Measurements from ENCODE around the gene VEZT.

DNA sequence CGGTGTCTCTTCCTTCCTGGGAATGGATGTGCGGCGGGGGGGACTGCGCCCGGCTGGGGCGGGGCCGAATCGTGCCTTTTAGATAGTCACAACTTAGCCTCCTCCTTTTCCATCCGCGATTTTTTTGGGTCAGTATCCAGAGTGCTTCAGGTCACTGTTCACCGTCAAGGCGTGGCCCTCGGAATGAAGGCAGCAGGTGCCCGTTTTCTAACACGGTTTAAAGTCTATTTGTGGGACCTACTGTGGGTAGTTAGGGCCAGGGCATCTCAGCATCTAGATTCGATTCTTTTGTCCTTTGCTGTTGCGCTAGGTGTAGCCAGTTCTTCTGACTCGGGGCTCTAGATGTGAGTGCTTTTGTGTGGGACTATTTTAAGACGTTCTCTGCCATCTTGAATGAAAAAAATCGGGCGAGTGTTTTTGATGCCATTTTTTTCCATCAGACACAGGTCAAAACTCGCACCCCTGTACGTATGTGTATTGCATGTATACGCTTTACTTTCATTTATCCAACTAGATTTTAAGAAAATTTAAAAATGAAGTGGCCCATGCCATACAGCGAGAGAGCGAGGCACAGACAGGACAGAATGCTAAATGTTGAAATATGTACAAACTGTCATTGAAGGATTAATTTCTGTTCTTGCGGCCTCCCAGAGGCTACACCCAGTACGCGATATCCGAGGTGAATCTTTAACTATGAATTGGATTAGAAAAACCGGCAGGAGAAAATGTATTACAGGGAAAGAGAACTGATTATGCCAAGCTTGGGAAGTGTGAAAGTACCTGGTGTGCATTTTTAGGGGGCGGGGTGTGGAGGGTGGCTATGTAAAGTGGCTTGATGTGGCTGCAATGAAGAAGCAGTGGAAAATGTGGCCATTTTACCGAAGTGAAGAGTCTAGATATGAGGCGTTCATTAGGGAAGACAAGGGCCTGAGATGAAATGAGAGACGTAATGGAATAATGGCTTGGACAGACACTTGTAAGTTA is 835 bp downstream of the VEZT start:
- TF ChIP-seq, protein P1, sequence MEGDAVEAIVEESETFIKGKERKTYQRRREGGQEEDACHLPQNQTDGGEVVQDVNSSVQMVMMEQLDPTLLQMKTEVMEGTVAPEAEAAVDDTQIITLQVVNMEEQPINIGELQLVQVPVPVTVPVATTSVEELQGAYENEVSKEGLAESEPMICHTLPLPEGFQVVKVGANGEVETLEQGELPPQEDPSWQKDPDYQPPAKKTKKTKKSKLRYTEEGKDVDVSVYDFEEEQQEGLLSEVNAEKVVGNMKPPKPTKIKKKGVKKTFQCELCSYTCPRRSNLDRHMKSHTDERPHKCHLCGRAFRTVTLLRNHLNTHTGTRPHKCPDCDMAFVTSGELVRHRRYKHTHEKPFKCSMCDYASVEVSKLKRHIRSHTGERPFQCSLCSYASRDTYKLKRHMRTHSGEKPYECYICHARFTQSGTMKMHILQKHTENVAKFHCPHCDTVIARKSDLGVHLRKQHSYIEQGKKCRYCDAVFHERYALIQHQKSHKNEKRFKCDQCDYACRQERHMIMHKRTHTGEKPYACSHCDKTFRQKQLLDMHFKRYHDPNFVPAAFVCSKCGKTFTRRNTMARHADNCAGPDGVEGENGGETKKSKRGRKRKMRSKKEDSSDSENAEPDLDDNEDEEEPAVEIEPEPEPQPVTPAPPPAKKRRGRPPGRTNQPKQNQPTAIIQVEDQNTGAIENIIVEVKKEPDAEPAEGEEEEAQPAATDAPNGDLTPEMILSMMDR (IDR thresholded peaks at IDR 0.05; ENCODE audit: borderline replicate concordance, extremely low read depth, low read length, poor library complexity, severe bottlenecking): no peak
- TF ChIP-seq EZH2 (IDR thresholded peaks at IDR 0.05; ENCODE audit: borderline replicate concordance, low read depth, low read length, severe bottlenecking): no peak
